LoVo (cell line): ENCODE data around the gene SRBD1.

Experiments
- DNase-seq: peaks from one replicate; pipeline ENCODE4 v3.0.0-alpha.2; 2016; ENCODE audit warnings: low spot score

The SRBD1 gene

GRCh38 chr2:45611020-45611859, at the start of gene SRBD1:
SRBD1 (minus strand) TSS chr2:45611267; CDS start chr2:45605441, 5,826 bp downstream.
- peak; percentile 96 for DNase-seq

- no peak for DNase-seq
Measured at GRCh38 chr2:45654250-45654649, 43.2 kb upstream of the SRBD1 start.

- no peak for DNase-seq
Measured at GRCh38 chr2:45653122-45653913, 42.3 kb upstream of the SRBD1 start.

- DNase-seq = no peak
Measured at GRCh38 chr2:45652090-45653031, 41.3 kb upstream of the SRBD1 start.

- peak; percentile 11 for DNase-seq
Measured at GRCh38 chr2:45651415-45652089, 40.5 kb upstream of the SRBD1 start, which contains the start of gene PRKCE. PRKCE (plus strand) TSS chr2:45651675.

- DNase-seq = peak; percentile 87
Measured at GRCh38 chr2:45650851-45651414, 39.9 kb upstream of the SRBD1 start.

GRCh38 chr2:45649858-45650811, 39.1 kb upstream of the SRBD1 start:
- DNase-seq = peak; percentile 63

- no peak for DNase-seq
Measured at GRCh38 chr2:45649462-45649857, 38.4 kb upstream of the SRBD1 start.

GRCh38 chr2:45648636-45649035, 37.6 kb upstream of the SRBD1 start:
- no peak for DNase-seq

- DNase-seq = no peak
Measured at GRCh38 chr2:45647986-45648520, 37.0 kb upstream of the SRBD1 start.

GRCh38 chr2:45647356-45647755, 36.3 kb upstream of the SRBD1 start:
- no peak for DNase-seq

GRCh38 chr2:45646289-45646688, 35.2 kb upstream of the SRBD1 start:
- no peak for DNase-seq

GRCh38 chr2:45643543-45644542, 32.8 kb upstream of the SRBD1 start:
- DNase-seq = peak; percentile 75

GRCh38 chr2:45643095-45643494, 32.0 kb upstream of the SRBD1 start:
- DNase-seq = no peak

GRCh38 chr2:45640576-45640975, 29.5 kb upstream of the SRBD1 start:
- DNase-seq = no peak

GRCh38 chr2:45637440-45637839, 26.4 kb upstream of the SRBD1 start:
- DNase-seq = no peak

- no peak for DNase-seq
Measured at GRCh38 chr2:45636008-45636407, 24.9 kb upstream of the SRBD1 start.

- no peak for DNase-seq
Measured at GRCh38 chr2:45634223-45634622, 23.2 kb upstream of the SRBD1 start.
